GM19025 (cell line): ENCODE data around the gene MCFD2.

Experiments
- ATAC-seq: cut with Tn5 transposase; IDR thresholded peaks from one replicate; pipeline ENCODE4 v1.9.1; 2021; ENCODE audit warnings: mild to moderate bottlenecking, low read depth, moderate library complexity; ENCODE audit not compliant: unreplicated experiment

The MCFD2 gene

DNA sequence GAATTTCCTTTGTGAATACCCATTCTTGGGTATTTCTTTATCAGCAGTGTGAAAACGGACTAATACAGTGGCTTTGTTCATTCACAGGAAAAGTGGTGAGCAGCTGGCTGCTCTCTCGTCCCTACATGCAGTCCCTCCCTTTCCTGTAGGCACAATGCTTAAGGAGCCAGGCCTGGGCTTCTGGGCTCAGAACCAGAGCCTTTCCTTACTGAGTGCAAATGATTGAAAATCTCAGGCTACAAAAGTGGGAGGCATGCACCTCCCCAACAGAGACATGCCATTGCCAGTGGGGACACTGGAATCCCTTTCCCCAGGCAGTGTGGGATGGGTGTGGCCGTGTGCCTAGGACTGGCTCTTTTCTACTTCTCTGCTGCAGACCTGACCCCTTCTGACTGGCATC is 61.3 kb downstream of the MCFD2 start:
- ATAC-seq: no peak

DNA sequence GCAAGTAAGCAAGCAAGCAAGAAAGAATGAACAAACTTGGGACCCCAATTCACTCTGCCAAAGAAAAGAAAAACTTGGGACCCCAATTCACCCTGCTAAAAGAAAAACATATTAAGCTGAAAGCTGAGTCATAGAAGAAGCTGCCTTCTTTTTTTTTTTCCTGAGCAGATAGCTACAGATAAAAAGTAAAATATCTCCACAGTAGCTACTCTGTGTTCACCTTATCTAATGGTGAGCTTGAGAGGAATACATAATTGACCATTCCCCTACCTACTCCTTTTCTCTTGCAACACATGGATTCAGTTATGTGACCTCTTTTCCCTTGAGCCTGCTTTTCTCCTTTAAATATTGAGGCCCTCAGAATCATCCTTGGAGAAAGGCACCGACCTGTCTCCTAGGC is 63.0 kb downstream of the MCFD2 start:
- ATAC-seq: no peak

DNA sequence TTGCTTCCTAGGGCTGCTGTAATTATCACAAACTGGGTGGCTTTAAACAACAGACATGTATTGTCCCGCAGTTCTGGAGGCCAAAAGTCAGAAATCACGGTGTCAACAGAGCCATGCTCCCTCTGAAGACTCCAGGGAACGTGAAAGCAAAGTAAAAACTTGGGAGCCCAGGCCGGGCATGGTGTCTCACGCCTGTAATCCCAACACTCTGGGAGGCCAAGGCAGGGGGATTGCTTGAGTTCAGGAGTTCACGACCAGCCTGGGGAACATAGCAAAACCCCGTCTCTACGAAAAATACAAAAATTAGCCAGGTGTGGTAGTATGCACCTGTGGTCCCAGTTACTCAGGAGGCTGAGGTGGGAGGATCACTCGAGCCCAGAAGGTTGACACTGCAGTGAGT is 63.5 kb downstream of the MCFD2 start:
- no peak for ATAC-seq
